GM12873 (cell line): ENCODE results near the gene ENAH.

ENCODE experiments used
- CTCF ChIP-seq: IDR thresholded peaks from 2 replicates; pipeline ENCODE4 v1.5.1; 2012; ENCODE audit warnings: low read depth, mild to moderate bottlenecking, moderate library complexity, low read length, control low read depth; ENCODE audit not compliant: insufficient read depth; ENCODE audit errors: missing control alignments

Gene ENAH

DNA sequence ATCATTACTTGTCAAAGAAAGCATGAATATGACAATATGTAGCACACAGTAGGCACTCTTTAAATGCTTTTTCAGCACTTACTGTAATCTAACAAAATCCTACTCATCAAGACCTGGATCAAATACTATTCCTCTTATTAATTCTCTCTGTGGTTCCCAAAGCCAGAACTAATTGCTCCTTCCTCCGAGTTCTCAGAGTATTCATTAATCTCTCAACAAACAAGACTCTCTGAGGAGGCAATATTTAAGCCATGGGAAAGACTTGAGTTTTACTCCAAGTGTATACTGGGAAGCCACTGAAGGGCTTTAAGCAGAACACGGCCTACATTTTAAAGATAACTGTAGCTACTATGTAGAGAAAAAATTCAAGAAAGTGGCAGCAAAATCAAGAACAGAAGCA is 79.7 kb downstream of the ENAH start:
- no peak for TF ChIP-seq CTCF

DNA sequence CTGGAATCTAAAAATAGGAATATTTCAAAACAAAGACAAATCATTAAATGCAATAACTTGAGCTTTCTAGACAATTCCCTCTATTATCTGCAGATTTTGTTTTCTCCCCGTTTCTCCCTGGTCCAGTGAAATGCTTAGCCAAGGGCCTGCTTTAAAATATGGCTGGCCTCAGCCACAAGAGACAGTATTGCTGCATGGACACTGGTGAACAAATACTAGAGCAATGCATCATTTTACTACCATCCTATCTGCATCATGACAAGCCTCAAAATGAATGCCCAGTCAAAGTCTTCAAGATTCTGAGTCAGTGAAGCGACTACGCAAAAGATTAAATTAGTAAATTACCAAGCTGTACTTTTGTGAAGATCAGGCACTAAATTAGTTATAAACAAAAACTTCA is 80.5 kb downstream of the ENAH start:
- TF ChIP-seq CTCF: no peak

GRCh38 chr1:225567789-225568188 is 85.1 kb downstream of the ENAH start:
- no peak for TF ChIP-seq CTCF

DNA sequence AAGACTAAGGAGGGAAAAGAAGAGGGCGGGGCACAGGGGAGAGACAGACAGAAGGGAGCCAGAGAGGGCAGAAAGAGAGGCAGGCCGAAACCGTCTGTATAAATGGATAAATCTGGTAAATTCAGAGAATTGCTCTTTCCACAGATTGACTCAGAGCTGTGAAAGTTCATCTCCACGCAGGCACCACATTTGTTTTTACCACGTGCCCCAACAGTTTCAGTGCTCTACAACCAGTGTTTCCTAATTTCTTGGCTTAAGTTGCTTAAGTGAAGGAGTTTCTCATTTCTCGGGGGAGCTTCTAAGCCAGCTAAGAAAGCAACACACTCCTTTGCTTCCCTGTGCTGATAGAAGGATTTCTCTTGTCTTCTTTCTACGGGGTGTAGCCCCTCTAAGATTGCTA is 87.1 kb downstream of the ENAH start:
- TF ChIP-seq CTCF: no peak

DNA sequence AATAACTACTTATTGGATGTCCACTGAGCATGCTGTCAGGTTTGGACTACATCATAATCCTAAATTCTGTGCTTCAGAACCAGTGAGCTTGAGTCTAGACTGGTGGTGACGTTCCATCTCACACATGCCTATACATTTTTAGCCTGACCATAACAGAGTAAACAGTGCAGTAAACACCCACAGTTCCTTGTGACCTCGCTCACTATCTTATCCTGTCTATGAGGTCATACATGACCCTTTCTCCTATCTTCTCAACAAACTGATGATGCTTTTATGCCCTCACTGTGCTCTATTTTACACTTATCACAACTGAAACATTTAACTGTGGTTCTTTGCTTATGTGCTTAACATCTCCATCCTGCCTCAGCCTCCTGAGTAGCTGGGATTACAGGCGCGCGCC is 91.2 kb downstream of the ENAH start:
- no peak for TF ChIP-seq CTCF

- no peak for TF ChIP-seq CTCF
These were observed 93.0 kb downstream of the ENAH start for GRCh38 chr1:225559902-225560301.

DNA sequence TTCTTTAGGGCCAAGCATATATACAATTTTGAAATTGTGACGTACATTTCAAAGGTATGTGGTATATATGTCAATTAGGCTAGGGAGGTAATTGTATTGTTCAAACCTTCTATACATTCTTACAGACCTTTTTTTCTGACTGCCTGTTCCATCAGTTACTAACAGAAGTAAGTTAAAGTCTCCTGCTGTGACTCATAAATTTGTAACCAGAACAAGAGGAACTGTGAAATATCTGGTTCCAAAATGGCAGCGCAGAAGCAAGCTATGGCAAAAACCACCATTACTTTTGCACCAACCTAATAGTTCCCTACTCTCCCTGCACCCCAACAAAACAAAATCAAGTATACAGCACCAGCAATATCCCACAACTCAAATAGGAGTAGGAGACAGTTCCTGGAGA is 93.6 kb downstream of the ENAH start:
- TF ChIP-seq CTCF: no peak

DNA sequence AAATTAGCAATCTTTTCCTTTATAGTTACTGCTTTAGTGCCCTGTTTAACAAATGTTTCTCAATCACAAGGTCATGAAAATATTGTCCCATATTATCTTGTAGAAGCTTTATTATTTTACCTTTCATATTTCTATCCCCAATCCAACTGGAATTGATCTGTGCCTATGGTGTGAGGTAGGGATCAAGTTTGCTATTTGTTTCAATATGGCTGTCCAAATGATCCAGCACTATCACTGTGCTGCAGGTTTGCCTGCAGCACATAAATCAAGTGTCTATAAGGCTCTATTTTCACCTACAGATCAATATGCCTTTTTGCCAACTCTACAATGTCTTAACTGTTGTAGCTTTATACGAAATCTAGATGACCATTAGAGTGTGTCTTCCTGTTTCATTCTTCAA is 96.2 kb downstream of the ENAH start:
- TF ChIP-seq CTCF: no peak
